MM.1S (cell line): Measurements from ENCODE around the gene EFNB1.
"Not testable (repeated sequence)": the region's sequence is repeated elsewhere in the genome, so short reads cannot be mapped to it uniquely, and the experiment has no call there.

Experiments
- DNase-seq: peaks from one replicate; pipeline ENCODE4 v3.0.0-alpha.2; 2015
- H2AFZ ChIP-seq: fragments of 300-600 bp; sonication (generic); 2 replicates; pipeline ENCODE4 v1.6.0; 2016; ENCODE audit warnings: antibody characterized with exemption, low read length
- H3F3A ChIP-seq: fragments of 300-600 bp; sonication (generic); 2 replicates; pipeline ENCODE4 v1.6.1; 2016; ENCODE audit warnings: mild to moderate bottlenecking, antibody characterized with exemption, low read length, moderate library complexity, mixed read lengths; ENCODE audit not compliant: insufficient read depth
- H3K27ac ChIP-seq: fragments of 300-600 bp; sonication (generic); 2 replicates; pipeline ENCODE4 v1.5.1; 2016; ENCODE audit warnings: mild to moderate bottlenecking, low read length
- H3K27me3 ChIP-seq: fragments of 300-600 bp; sonication (generic); replicated peaks from 2 replicates; pipeline ENCODE4 v1.6.0; 2016; ENCODE audit warnings: low read length; ENCODE audit not compliant: insufficient read depth
- H3K36me3 ChIP-seq: fragments of 300-600 bp; sonication (generic); replicated peaks from 2 replicates; pipeline ENCODE4 v1.6.1; 2016; ENCODE audit warnings: mild to moderate bottlenecking, low read length, mixed read lengths; ENCODE audit not compliant: insufficient read depth
- H3K4me1 ChIP-seq: fragments of 300-600 bp; sonication (generic); 2 replicates; pipeline ENCODE4 v1.6.1; 2016; ENCODE audit warnings: low read length, mixed read lengths
- H3K4me2 ChIP-seq: fragments of 300-600 bp; sonication (generic); 2 replicates; pipeline ENCODE4 v1.6.0; 2016; ENCODE audit warnings: low read depth, low read length
- H3K4me3 ChIP-seq: fragments of 300-600 bp; sonication (generic); 2 replicates; pipeline ENCODE4 v1.5.1; 2016; ENCODE audit warnings: low read length, mixed read lengths
- H3K79me2 ChIP-seq: fragments of 300-600 bp; sonication (generic); 2 replicates; pipeline ENCODE4 v1.6.1; 2016; ENCODE audit warnings: mixed run types, low read length, mixed read lengths
- H3K9ac ChIP-seq: fragments of 300-600 bp; sonication (generic); 2 replicates; pipeline ENCODE4 v1.6.1; 2016; ENCODE audit warnings: low read length, mixed read lengths
- H3K9me2 ChIP-seq: fragments of 300-600 bp; sonication (generic); replicated peaks from 2 replicates; pipeline ENCODE4 v1.6.1; 2016; ENCODE audit warnings: mild to moderate bottlenecking, low read length, mixed read lengths; ENCODE audit not compliant: insufficient read depth
- H3K9me3 ChIP-seq: fragments of 300-600 bp; sonication (generic); replicated peaks from 2 replicates; pipeline ENCODE4 v1.6.1; 2016; ENCODE audit warnings: mild to moderate bottlenecking, low read length, mixed read lengths; ENCODE audit not compliant: insufficient read depth
- H4K20me1 ChIP-seq: fragments of 300-600 bp; sonication (generic); 2 replicates; pipeline ENCODE4 v1.6.1; 2016; ENCODE audit warnings: mild to moderate bottlenecking, low read length, moderate library complexity, mixed read lengths; ENCODE audit not compliant: insufficient read depth
- CTCF ChIP-seq: fragments of 300-600 bp; sonication (generic); IDR thresholded peaks from 2 replicates; pipeline ENCODE4 v1.5.1; 2016; ENCODE audit warnings: antibody characterized with exemption, low read length, mixed read lengths
- EZH2 ChIP-seq: fragments of 300-600 bp; sonication (generic); optimal IDR thresholded peaks from 2 replicates; pipeline ENCODE3; 2017; ENCODE audit warnings: low read depth, mild to moderate bottlenecking, antibody characterized with exemption, low read length, mixed read lengths
- EZH2phosphoT487 ChIP-seq: fragments of 300-600 bp; sonication (generic); IDR thresholded peaks from 2 replicates; pipeline ENCODE4 v1.6.1; 2018; ENCODE audit warnings: antibody characterized with exemption, low read length

The EFNB1 gene

GRCh38 chrX:68828740-68829581, at the start of gene EFNB1:
Gene EFNB1, plus strand, starts transcription at chrX:68829021. Its CDS starts 756 bp downstream, at chrX:68829777.
- Histone ChIP-seq H3K27me3 (no peaks in the 10 kb centered on the region), H3K27ac (no peak within 1 kb of the TSS)

DNA sequence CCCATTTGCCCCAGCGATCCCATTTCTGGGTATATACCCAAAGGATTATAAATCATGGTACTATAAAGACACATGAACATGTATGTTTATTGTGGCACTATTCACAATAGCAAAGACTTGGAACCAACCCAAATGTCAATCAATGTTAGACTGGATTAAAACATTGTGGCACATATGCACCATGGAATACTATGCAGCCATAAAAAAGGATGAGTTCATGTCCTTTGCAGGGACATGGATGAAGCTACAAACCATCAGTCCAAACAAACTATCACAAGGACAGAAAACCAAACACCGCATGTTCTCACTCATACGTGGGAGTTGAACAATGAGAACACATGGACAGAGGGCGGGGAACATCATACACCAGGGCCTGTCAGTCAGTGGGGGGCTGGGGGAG, 47.5 kb upstream of the EFNB1 start:
- not testable (repeated sequence) for H3K4me1 ChIP-seq, H4K20me1 ChIP-seq, H3K9ac ChIP-seq, H3K9me3 ChIP-seq, H3K27me3 ChIP-seq, H2AFZ ChIP-seq, H3K4me3 ChIP-seq, H3K4me2 ChIP-seq, H3K27ac ChIP-seq, H3K79me2 ChIP-seq, DNase-seq, H3F3A ChIP-seq, H3K36me3 ChIP-seq, H3K9me2 ChIP-seq

More at GRCh38 chrX:68828740-68829581, at the start of gene EFNB1:
- Histone ChIP-seq H3K79me2 (no peaks in the 10 kb centered on the region), H2AFZ (peak within 1 kb of the TSS; percentile 82), H3F3A (no peaks in the 10 kb centered on the region), H3K9me3 (no peaks in the 10 kb centered on the region), H3K9me2 (no peaks in the 10 kb centered on the region), H3K9ac (peak within 1 kb of the TSS; percentile 29; the same call in 1 of the 2 replicates), H3K36me3 (no peaks in the 10 kb centered on the region), H3K4me2 (peak within 1 kb of the TSS; percentile 82), H4K20me1 (no peaks in the 10 kb centered on the region), H3K4me3 (peak within 1 kb of the TSS; percentile 69), H3K4me1 (no peaks in the 10 kb centered on the region)
- TF ChIP-seq EZH2, result no peak
- no peak for TF ChIP-seq EZH2phosphoT487
- TF ChIP-seq CTCF, result no peak
- DNase-seq, result peak; percentile 92

DNA sequence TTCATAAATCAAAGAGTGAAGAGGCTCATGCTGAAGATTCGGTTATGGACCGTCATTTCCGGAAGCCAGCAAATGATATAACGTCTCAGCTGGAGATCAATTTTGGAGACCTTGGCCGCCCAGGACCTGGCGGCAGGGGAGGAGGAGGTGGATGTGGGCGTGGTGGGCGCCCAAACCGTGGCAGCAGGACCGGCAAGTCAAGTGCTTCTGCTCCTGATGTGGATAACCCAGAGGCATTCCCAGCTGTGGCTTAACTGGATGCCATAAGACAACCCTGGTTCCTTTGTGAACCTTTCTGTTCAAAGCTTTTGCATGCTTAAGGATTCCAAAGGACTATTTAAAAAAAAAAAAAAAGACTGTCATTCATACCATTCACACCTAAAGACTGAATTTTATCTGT, 44.0 kb upstream of the EFNB1 start:
- H3K9me3 ChIP-seq, result no peaks in the 10 kb centered on the region
- no peak for TF ChIP-seq EZH2phosphoT487
- no peak for TF ChIP-seq EZH2
- TF ChIP-seq CTCF, result no peak
- no peaks in the 10 kb centered on the region for H3F3A ChIP-seq
- H3K36me3 ChIP-seq, result no peaks in the 10 kb centered on the region
- H3K9ac ChIP-seq, result no peak overlapping the region
- H4K20me1 ChIP-seq, result no peaks in the 10 kb centered on the region
- H3K27me3 ChIP-seq, result no peaks in the 10 kb centered on the region
- no peak for DNase-seq
- no peak overlapping the region for H3K4me3 ChIP-seq
- H3K9me2 ChIP-seq, result no peaks in the 10 kb centered on the region
- no peak overlapping the region for H2AFZ ChIP-seq
- H3K79me2 ChIP-seq, result no peaks in the 10 kb centered on the region
- H3K4me2 ChIP-seq, result no peak overlapping the region
- no peak overlapping the region for H3K27ac ChIP-seq
- H3K4me1 ChIP-seq, result no peaks in the 10 kb centered on the region

DNA sequence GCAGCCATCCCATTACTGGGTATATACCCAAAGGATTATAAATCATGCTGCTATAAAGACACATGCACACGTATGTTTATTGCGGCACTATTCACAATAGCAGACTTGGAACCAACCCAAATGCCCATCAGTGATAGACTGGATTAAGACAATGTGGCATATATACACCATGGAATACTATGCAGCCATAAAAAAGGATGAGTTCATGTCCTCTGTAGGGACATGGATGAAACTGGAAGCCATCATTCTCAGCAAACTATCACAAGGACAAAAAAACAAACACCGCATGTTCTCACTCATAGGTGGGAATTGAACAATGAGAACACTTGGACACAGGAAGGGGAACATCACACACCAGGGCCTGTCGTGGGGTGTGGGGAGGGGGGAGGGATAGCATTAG, 42.2 kb upstream of the EFNB1 start:
- DNase-seq, H3K4me1 ChIP-seq, H3K9me3 ChIP-seq, H3K27me3 ChIP-seq, H3K27ac ChIP-seq, H3K4me2 ChIP-seq, H3K79me2 ChIP-seq, H3K9me2 ChIP-seq, H3F3A ChIP-seq, H2AFZ ChIP-seq, H3K9ac ChIP-seq, H3K36me3 ChIP-seq, H3K4me3 ChIP-seq, H4K20me1 ChIP-seq: not testable (repeated sequence)
